Peyer's patch (tissue), 4 donors: ENCODE data around the gene PPP2R2C. TPM values are rescaled to one million over a fixed set of nuclear protein-coding genes. Genes with fewer than 3 reads are reported as not detected.

ENCODE experiments used
- DNase-seq, 3 donors: peaks; one replicate each; pipeline ENCODE4 v3.0.0-alpha.2; 2017 to 2019
- H3K27ac ChIP-seq, 4 donors: fragments of 200-600 bp; sonication (generic); one replicate each; pipeline ENCODE4 v1.5.1; 2016 to 2019
- H3K27me3 ChIP-seq, 2 donors: fragments of 200-600 bp; sonication (generic); one replicate each; pipeline ENCODE4 v1.5.1; 2019
- H3K36me3 ChIP-seq, 3 donors: fragments of 200-600 bp; sonication (generic); one replicate each; pipeline ENCODE4 v1.5.1; 2016 to 2019
- H3K4me1 ChIP-seq, 4 donors: fragments of 200-600 bp; sonication (generic); one replicate each; pipeline ENCODE4 v1.5.1; 2016 to 2019
- H3K4me3 ChIP-seq, 4 donors: fragments of 200-600 bp; sonication (generic); 1 replicate in 3 of 4; 2 replicates in 1 of 4; pipeline ENCODE4 v1.5.1; 2016 to 2019; ENCODE audit warnings: mild to moderate bottlenecking in 1 of 4
- H3K9me3 ChIP-seq, 4 donors: fragments of 200-600 bp; sonication (generic); one replicate each; pipeline ENCODE4 v1.5.1; 2016 to 2019; ENCODE audit warnings: mild to moderate bottlenecking in 1 of 4
- CTCF ChIP-seq, 6 experiments: fragments of 450-650 bp in 4 of 6; fragments of 200-600 bp in 2 of 6; sonication (generic) in 1 of 6; IDR thresholded peaks; one replicate each; pipeline ENCODE4 v1.5.1; 2017 to 2019; ENCODE audit warnings: antibody characterized with exemption in 6 of 6, mild to moderate bottlenecking in 3 of 6, moderate library complexity in 1 of 6
- POLR2A ChIP-seq, 2 donors: fragments of 450-650 bp; IDR thresholded peaks; one replicate each; pipeline ENCODE4 v1.5.1; 2017; ENCODE audit warnings: antibody characterized with exemption in 2 of 2, mild to moderate bottlenecking in 2 of 2, moderate library complexity in 2 of 2
- total RNA-seq, 4 donors: library from RNA; depleted of rRNA; stranded (reverse); fragments of >200 nt; gene quantifications; one replicate each; pipeline ENCODE4 v1.1.0, GENCODE V29; 2016

Gene PPP2R2C
- total RNA-seq, 4 donors from 2014 or later, result 0.27 to 4.1 TPM; not detected in 2

- no peak overlapping the region for H3K27ac ChIP-seq
- H3K4me1 ChIP-seq, result no peaks in the 10 kb centered on the region
- DNase-seq, result no peak
- H3K36me3 ChIP-seq, result no peaks in the 10 kb centered on the region
- H3K27me3 ChIP-seq, result no peaks in the 10 kb centered on the region
- H3K4me3 ChIP-seq, result no peak overlapping the region
- TF ChIP-seq CTCF (IDR thresholded peaks at IDR 0.05) (no peak), POLR2A (IDR thresholded peaks at IDR 0.05) (no peak)
- H3K9me3 ChIP-seq, result no peaks in the 10 kb centered on the region
Measured at GRCh38 chr4:6351246-6352000, 121.0 kb downstream of the PPP2R2C start.

GRCh38 chr4:6350646-6351045 lies 121.8 kb downstream of the PPP2R2C start:
- TF ChIP-seq CTCF (IDR thresholded peaks at IDR 0.05) (no peak), POLR2A (IDR thresholded peaks at IDR 0.05) (no peak)
- no peaks in the 10 kb centered on the region for H3K36me3 ChIP-seq
- no peak for DNase-seq
- no peak overlapping the region for H3K27ac ChIP-seq
- no peaks in the 10 kb centered on the region for H3K27me3 ChIP-seq
- H3K4me1 ChIP-seq, result no peaks in the 10 kb centered on the region
- H3K9me3 ChIP-seq, result no peaks in the 10 kb centered on the region
- no peak overlapping the region for H3K4me3 ChIP-seq

- H3K4me1 ChIP-seq, result no peaks in the 10 kb centered on the region
- TF ChIP-seq CTCF (IDR thresholded peaks at IDR 0.05) (no peak), POLR2A (IDR thresholded peaks at IDR 0.05) (no peak)
- no peaks in the 10 kb centered on the region for H3K36me3 ChIP-seq
- DNase-seq, result no peak
- H3K27me3 ChIP-seq, result no peaks in the 10 kb centered on the region
- no peak overlapping the region for H3K4me3 ChIP-seq
- H3K27ac ChIP-seq, result no peak overlapping the region
- no peaks in the 10 kb centered on the region for H3K9me3 ChIP-seq
Measured at GRCh38 chr4:6349896-6350603, 122.4 kb downstream of the PPP2R2C start.

GRCh38 chr4:6348408-6348807 lies 124.0 kb downstream of the PPP2R2C start:
- no peaks in the 10 kb centered on the region for H3K36me3 ChIP-seq
- H3K9me3 ChIP-seq, result no peaks in the 10 kb centered on the region
- H3K27me3 ChIP-seq, result no peaks in the 10 kb centered on the region
- H3K4me1 ChIP-seq, result no peaks in the 10 kb centered on the region
- no peak for DNase-seq
- TF ChIP-seq CTCF (IDR thresholded peaks at IDR 0.05), result no peak
- TF ChIP-seq POLR2A (IDR thresholded peaks at IDR 0.05), result no peak
- no peak overlapping the region for H3K4me3 ChIP-seq
- H3K27ac ChIP-seq, result no peak overlapping the region

- no peak overlapping the region for H3K27ac ChIP-seq
- H3K27me3 ChIP-seq, result no peaks in the 10 kb centered on the region
- no peak for DNase-seq
- H3K36me3 ChIP-seq, result no peaks in the 10 kb centered on the region
- TF ChIP-seq POLR2A (IDR thresholded peaks at IDR 0.05) (no peak), CTCF (IDR thresholded peaks at IDR 0.05) (no peak)
- no peaks in the 10 kb centered on the region for H3K4me1 ChIP-seq
- H3K4me3 ChIP-seq, result no peak overlapping the region
- H3K9me3 ChIP-seq, result no peaks in the 10 kb centered on the region
Measured at GRCh38 chr4:6347511-6348045, 124.8 kb downstream of the PPP2R2C start.
